Naive thymus-derived CD8-positive, alpha-beta T cell (primary cell): ENCODE measurements around the gene FOLR2. TPM values are rescaled to one million over a fixed set of nuclear protein-coding genes. Genes with fewer than 3 reads are reported as not detected.
A peak's percentile ranks its signal among the peaks of the same experiment; 100 is the strongest.

Experiments
- ATAC-seq, 2 donors: fragments of 150-1000 bp; cut with Tn5 transposase in 1 of 2; sonication (Bioruptor Pico), chemical (Tn5 transposase) in 1 of 2; 1 replicate in 1 of 2; 2 replicates in 1 of 2; pipeline ENCODE4 v1.10.0; 2021; ENCODE audit warnings: mild to moderate bottlenecking in 2 of 2, moderate library complexity in 2 of 2
- POLR2A ChIA-PET: fragments of 350-600 bp; sonication (Branson Sonifier 250); formaldehyde crosslinking; loops from one replicate; lab custom pipeline; 2021; ENCODE audit warnings: antibody characterized with exemption; lab: Charles Lee
- DNase-seq, 10 donors: peaks; one replicate each; pipeline versions ENCODE4 v3.0.0 to v3.0.0-alpha.2; 2020 to 2022
- H3K27ac Mint-ChIP-seq, 10 donors: one replicate each; pipeline ENCODE4 v1.8.0; 2020 to 2022; ENCODE audit warnings: mild to moderate bottlenecking in 10 of 10, mixed read lengths in 10 of 10, moderate library complexity in 4 of 10, inconsistent platforms in 1 of 10
- H3K27me3 Mint-ChIP-seq, 5 donors: one replicate each; pipeline ENCODE4 v1.8.0; 2021 to 2022; ENCODE audit warnings: mixed read lengths in 5 of 5
- H3K36me3 Mint-ChIP-seq, 3 donors: one replicate each; pipeline ENCODE4 v1.8.0; 2020 to 2022; ENCODE audit warnings: mixed read lengths in 3 of 3, mild to moderate bottlenecking in 2 of 3, inconsistent platforms in 1 of 3
- H3K4me1 Mint-ChIP-seq, 4 donors: one replicate each; pipeline ENCODE4 v1.8.0; 2021 to 2022; ENCODE audit warnings: mixed read lengths in 4 of 4
- H3K4me3 Mint-ChIP-seq, 10 donors: one replicate each; pipeline ENCODE4 v1.8.0; 2020 to 2022; ENCODE audit warnings: mild to moderate bottlenecking in 10 of 10, mixed read lengths in 10 of 10, moderate library complexity in 6 of 10, inconsistent platforms in 1 of 10
- H3K9me3 Mint-ChIP-seq, 9 donors: one replicate each; pipeline ENCODE4 v1.8.0; 2020 to 2022; ENCODE audit warnings: mixed read lengths in 9 of 9, mild to moderate bottlenecking in 3 of 9, inconsistent platforms in 1 of 9, moderate library complexity in 1 of 9
- polyA plus RNA-seq, 3 donors: library from polyadenylated mRNA; unstranded; fragments of 300-500 nt; fragmentation: Illumina TruSeq; gene quantifications; one replicate each; pipeline ENCODE4 v1.2.3, GENCODE V29; 2021
- total RNA-seq, 8 experiments: library from RNA in 2 of 8; stranded (reverse) in 2 of 8; gene quantifications; one replicate each; pipeline ENCODE4 v1.2.3 and lab custom pipeline; 2021 to 2026

FOLR2 gene
- total and polyA plus RNA-seq, 5 experiments from 2014 or later = 0.31 to 1.0 TPM; not detected in 3

GRCh38 chr11:72233773-72234513 is 17.3 kb downstream of the FOLR2 start:
- Mint-ChIP-seq H3K9me3 (no peaks in the 10 kb centered on the region), H3K4me1 (peaks cover 10 to 18% (median 12%) of the 10 kb centered on the region in 4 donors), H3K36me3 (peaks cover 0 to 58% (median 0%) of the 10 kb centered on the region in 3 donors), H3K4me3 (no peak overlapping the region), H3K27me3 (peaks cover 0 to 2% (median under 1%) of the 10 kb centered on the region in 5 donors), H3K27ac (peak overlapping the region in 7 of 10 donors; percentile 32 to 87 (median 65))
- POLR2A ChIA-PET = no interaction called here
- no peak for ATAC-seq
- peak in 1 of 10 donors; percentile 4 for DNase-seq

GRCh38 chr11:72234514-72234830 is 17.9 kb downstream of the FOLR2 start:
- H3K9me3 Mint-ChIP-seq = no peaks in the 10 kb centered on the region
- peaks cover 0 to 6% (median 5%) of the 10 kb centered on the region in 5 donors for H3K27me3 Mint-ChIP-seq
- ATAC-seq (no peak), DNase-seq (no peak)
- POLR2A ChIA-PET = no interaction called here
- peaks cover 11 to 23% (median 14%) of the 10 kb centered on the region in 4 donors for H3K4me1 Mint-ChIP-seq
- H3K36me3 Mint-ChIP-seq = peaks cover 0 to 55% (median 0%) of the 10 kb centered on the region in 3 donors
- H3K4me3 Mint-ChIP-seq = no peak overlapping the region
- peak overlapping the region in 6 of 10 donors; percentile 12 to 87 (median 60) for H3K27ac Mint-ChIP-seq

- POLR2A ChIA-PET = no interaction called here
- H3K9me3 Mint-ChIP-seq = no peaks in the 10 kb centered on the region
- H3K4me3 Mint-ChIP-seq = no peak overlapping the region
- H3K27ac Mint-ChIP-seq = peak overlapping the region in 5 of 10 donors; percentile 27 to 87 (median 44)
- ATAC-seq (no peak), DNase-seq (peak in 1 of 10 donors; percentile 7)
- peaks cover 0 to 50% (median 0%) of the 10 kb centered on the region in 3 donors for H3K36me3 Mint-ChIP-seq
- peaks cover 0 to 9% (median 5%) of the 10 kb centered on the region in 5 donors for H3K27me3 Mint-ChIP-seq
- H3K4me1 Mint-ChIP-seq = peaks cover 11 to 24% (median 15%) of the 10 kb centered on the region in 4 donors
Observed at GRCh38 chr11:72234920-72235319, 18.3 kb downstream of the FOLR2 start.

- POLR2A ChIA-PET = interaction anchor here (0.9 to 2.4 kb wide), 2 partner anchors 10 to 12 kb away, joined by 3 to 11 read pairs; partner anchors contain the start of gene INPPL1
- Mint-ChIP-seq H3K36me3 (peaks cover 0 to 47% (median 0%) of the 10 kb centered on the region in 3 donors), H3K9me3 (no peaks in the 10 kb centered on the region), H3K4me1 (peaks cover 14 to 28% (median 20%) of the 10 kb centered on the region in 4 donors), H3K27ac (peak overlapping the region in 3 of 10 donors; percentile 29 to 87 (median 41)), H3K27me3 (peaks cover 3 to 15% (median 9%) of the 10 kb centered on the region in 5 donors), H3K4me3 (no peak overlapping the region)
- DNase-seq = no peak
- ATAC-seq = no peak
Observed at GRCh38 chr11:72235351-72236057, 18.9 kb downstream of the FOLR2 start.

- no peak overlapping the region for H3K4me3 Mint-ChIP-seq
- ATAC-seq (no peak), DNase-seq (peak in 1 of 10 donors; percentile 3)
- peaks cover 8 to 22% (median 14%) of the 10 kb centered on the region in 5 donors for H3K27me3 Mint-ChIP-seq
- peak overlapping the region in 5 of 10 donors; percentile 10 to 89 (median 55) for H3K27ac Mint-ChIP-seq
- peaks cover 0 to 45% (median 0%) of the 10 kb centered on the region in 3 donors for H3K36me3 Mint-ChIP-seq
- H3K9me3 Mint-ChIP-seq = no peaks in the 10 kb centered on the region
- peaks cover 19 to 34% (median 25%) of the 10 kb centered on the region in 4 donors for H3K4me1 Mint-ChIP-seq
- POLR2A ChIA-PET = interaction anchor here (0.9 to 2.4 kb wide), 2 partner anchors 11 to 13 kb away, joined by 3 to 11 read pairs; partner anchors contain the start of gene INPPL1
Observed at GRCh38 chr11:72236083-72236697, 19.6 kb downstream of the FOLR2 start.

GRCh38 chr11:72236774-72237111 is 20.1 kb downstream of the FOLR2 start:
- no peak overlapping the region for H3K4me3 Mint-ChIP-seq
- DNase-seq (no peak), ATAC-seq (no peak)
- H3K27ac Mint-ChIP-seq = peak overlapping the region in 3 of 10 donors; percentile 10 to 89 (median 55)
- H3K4me1 Mint-ChIP-seq = peaks cover 22 to 36% (median 28%) of the 10 kb centered on the region in 4 donors
- H3K9me3 Mint-ChIP-seq = no peaks in the 10 kb centered on the region
- POLR2A ChIA-PET = interaction anchor here (0.9 to 2.4 kb wide), 2 partner anchors 12 to 14 kb away, joined by 3 to 11 read pairs; partner anchors contain the start of gene INPPL1
- H3K36me3 Mint-ChIP-seq = peaks cover 0 to 40% (median 0%) of the 10 kb centered on the region in 3 donors
- H3K27me3 Mint-ChIP-seq = peaks cover 11 to 27% (median 17%) of the 10 kb centered on the region in 5 donors

GRCh38 chr11:72237112-72237931 is 20.7 kb downstream of the FOLR2 start:
- POLR2A ChIA-PET = interaction anchor here (2.4 kb wide), 1 partner anchor 14 kb away, joined by 11 read pairs; no protein-coding TSS in a partner anchor
- Mint-ChIP-seq H3K27ac (peak overlapping the region in 2 of 10 donors; percentile 18 to 55), H3K4me1 (peaks cover 26 to 42% (median 34%) of the 10 kb centered on the region in 4 donors), H3K9me3 (no peaks in the 10 kb centered on the region), H3K36me3 (peaks cover 0 to 35% (median 0%) of the 10 kb centered on the region in 3 donors), H3K4me3 (no peak overlapping the region), H3K27me3 (peaks cover 17 to 33% (median 22%) of the 10 kb centered on the region in 5 donors)
- no peak for DNase-seq
- ATAC-seq = no peak

- Mint-ChIP-seq H3K27me3 (peaks cover 21 to 40% (median 28%) of the 10 kb centered on the region in 5 donors), H3K4me1 (peaks cover 26 to 43% (median 35%) of the 10 kb centered on the region in 4 donors), H3K9me3 (peaks cover 0 to 3% (median 0%) of the 10 kb centered on the region in 9 donors), H3K36me3 (peaks cover 0 to 29% (median 0%) of the 10 kb centered on the region in 3 donors), H3K27ac (no peak overlapping the region), H3K4me3 (no peak overlapping the region)
- POLR2A ChIA-PET = interaction anchor here (0.5 to 2.4 kb wide), 2 partner anchors 12 to 15 kb away, joined by 4 to 11 read pairs; no protein-coding TSS in a partner anchor
- DNase-seq (peak in 7 of 10 donors; percentile 18 to 50 (median 40)), ATAC-seq (peak; percentile 60 to 70)
Observed at GRCh38 chr11:72238040-72238450, 21.5 kb downstream of the FOLR2 start.

GRCh38 chr11:72238492-72239312 is 22.1 kb downstream of the FOLR2 start:
- Mint-ChIP-seq H3K27ac (no peak overlapping the region), H3K9me3 (peaks cover 0 to 7% (median 0%) of the 10 kb centered on the region in 9 donors), H3K36me3 (peaks cover 0 to 28% (median 1%) of the 10 kb centered on the region in 3 donors), H3K27me3 (peaks cover 25 to 47% (median 33%) of the 10 kb centered on the region in 5 donors), H3K4me3 (peak overlapping the region in 1 of 10 donors; percentile 75), H3K4me1 (peaks cover 31 to 49% (median 37%) of the 10 kb centered on the region in 4 donors)
- DNase-seq = no peak
- POLR2A ChIA-PET = interaction anchor here (0.5 kb wide), 1 partner anchor 12 kb away, joined by 4 read pairs; no protein-coding TSS in a partner anchor
- ATAC-seq = no peak

GRCh38 chr11:72239313-72239848 is 22.8 kb downstream of the FOLR2 start:
- Mint-ChIP-seq H3K27ac (no peak overlapping the region), H3K36me3 (peaks cover 0 to 23% (median 1%) of the 10 kb centered on the region in 3 donors), H3K27me3 (peaks cover 25 to 47% (median 33%) of the 10 kb centered on the region in 5 donors), H3K4me1 (peaks cover 28 to 44% (median 34%) of the 10 kb centered on the region in 4 donors), H3K9me3 (peaks cover 0 to 7% (median 0%) of the 10 kb centered on the region in 9 donors), H3K4me3 (peak overlapping the region in 9 of 10 donors; percentile 28 to 82 (median 68))
- ATAC-seq (peak in 1 of 2 donors; percentile 24), DNase-seq (no peak)
- POLR2A ChIA-PET = no interaction called here
